HCT116 (cell line): ENCODE measurements around the gene FAM222B. TPM values are rescaled to one million over a fixed set of nuclear protein-coding genes. Genes with fewer than 3 reads are reported as not detected.

Experiments used
- ATAC-seq: fragments of 200-7000 bp; cut with Tn5 transposase; 2 replicates; pipeline ENCODE4 v1.9.1; 2020; ENCODE audit warnings: mild to moderate bottlenecking, moderate library complexity
- BruUV-seq: library from RNA; stranded (reverse); fragments of 400-500 nt; replicated peaks from 2 replicates; lab custom pipeline; 2021; lab: Mats Ljungman, UMichigan
- CTCF ChIA-PET: fragments of 300-600 bp; sonication (Branson Sonifier 250); formaldehyde crosslinking; loops from one replicate; lab custom pipeline; 2021; ENCODE audit warnings: antibody characterized with exemption; lab: Charles Lee
- POLR2A ChIA-PET: fragments of 300-600, 350-600 bp; sonication (Branson Sonifier 250); formaldehyde crosslinking; loops from one replicate; lab custom pipeline; 2021; ENCODE audit warnings: antibody characterized with exemption; lab: Charles Lee
- RAD21 ChIA-PET, 2 experiments: fragments of 300-600 bp; sonication (Branson Sonifier 250); formaldehyde crosslinking; loops; one replicate each; lab custom pipeline; 2023; ENCODE audit warnings: low total read pairs in 2 of 2; ENCODE audit not compliant: uncharacterized antibody in 2 of 2, unreplicated experiment in 2 of 2, low non-redundant PET in 1 of 2; lab: Charles Lee
- DNase-seq: peaks from one replicate; pipeline ENCODE4 v3.0.0-alpha.2; 2010; ENCODE audit warnings: low read depth, low spot score
- H2AFZ ChIP-seq: fragments of 200-600 bp; shearing (Covaris generic), sonication (generic); 2 replicates; pipeline ENCODE4 v1.6.1; 2017; ENCODE audit warnings: low read depth, mixed run types, mixed read lengths, antibody characterized with exemption, low read length; ENCODE audit not compliant: poor library complexity, severe bottlenecking
- H3K27ac ChIP-seq: 2 replicates; pipeline ENCODE4 v1.5.1; 2012; ENCODE audit warnings: low read depth, low read length
- H3K27me3 ChIP-seq: fragments of 200-600 bp; sonication (generic); 2 replicates; pipeline ENCODE4 v1.6.1; 2016; ENCODE audit warnings: mixed run types, low read length, mixed read lengths; ENCODE audit not compliant: insufficient read depth
- H3K36me3 ChIP-seq, 2 experiments: fragments of 200-500 bp in 1 of 2; fragments of 200-600 bp in 1 of 2; sonication (Bioruptor generic) in 1 of 2; sonication (generic) in 1 of 2; 2 replicates each; pipeline versions ENCODE4 v1.5.1 to v1.6.1; 2014 to 2016; ENCODE audit warnings: low read length in 2 of 2, inconsistent platforms in 1 of 2, mixed read lengths in 1 of 2, mixed run types in 1 of 2; ENCODE audit not compliant: insufficient read depth in 2 of 2, control insufficient read depth in 1 of 2
- H3K4me1 ChIP-seq, 2 experiments: fragments of 200-600 bp in 1 of 2; sonication (generic) in 1 of 2; 2 replicates each; pipeline versions ENCODE4 v1.5.1 to v1.6.1; 2012 to 2017; ENCODE audit warnings: low read length in 2 of 2, inconsistent platforms in 1 of 2, mild to moderate bottlenecking in 1 of 2, mixed read lengths in 1 of 2, mixed run types in 1 of 2, moderate library complexity in 1 of 2; ENCODE audit not compliant: insufficient read depth in 2 of 2, control insufficient read depth in 1 of 2
- H3K4me2 ChIP-seq: fragments of 200-600 bp; sonication (generic); 2 replicates; pipeline ENCODE4 v1.6.1; 2017; ENCODE audit warnings: mixed run types, low read length, mixed read lengths
- H3K4me3 ChIP-seq, 2 experiments: fragments of 200-600 bp in 1 of 2; sonication (generic) in 1 of 2; replicated peaks in 1 of 2; 2 replicates each; pipeline ENCODE4 v1.5.1; 2011 to 2016; ENCODE audit warnings: low read length in 2 of 2, control low read depth in 1 of 2, low read depth in 1 of 2, mild to moderate bottlenecking in 1 of 2, mixed read lengths in 1 of 2, mixed run types in 1 of 2
- H3K79me2 ChIP-seq: fragments of 200-600 bp; sonication (generic); 2 replicates; pipeline ENCODE4 v1.6.1; 2017; ENCODE audit warnings: mild to moderate bottlenecking, mixed run types, low read length, moderate library complexity, mixed read lengths; ENCODE audit not compliant: insufficient read depth
- H3K9ac ChIP-seq: fragments of 200-600 bp; sonication (generic); 2 replicates; pipeline ENCODE4 v1.6.1; 2016; ENCODE audit warnings: low read length, mixed read lengths
- H3K9me2 ChIP-seq: fragments of 200-600 bp; sonication (generic), shearing (Covaris generic); 2 replicates; pipeline ENCODE4 v1.6.1; 2017; ENCODE audit warnings: mixed run types, mild to moderate bottlenecking, moderate library complexity; ENCODE audit not compliant: insufficient read depth
- H3K9me3 ChIP-seq, 2 experiments: fragments of 200-500 bp in 1 of 2; fragments of 200-600 bp in 1 of 2; sonication (Bioruptor generic) in 1 of 2; sonication (generic) in 1 of 2; 2 replicates each; pipeline ENCODE4 v1.6.1; 2014 to 2017; ENCODE audit warnings: low read length in 2 of 2, mixed read lengths in 2 of 2, inconsistent platforms in 1 of 2, low read depth in 1 of 2, mild to moderate bottlenecking in 1 of 2, mixed run types in 1 of 2, moderate library complexity in 1 of 2; ENCODE audit not compliant: control insufficient read depth in 1 of 2, insufficient read depth in 1 of 2
- H4K20me1 ChIP-seq: fragments of 200-600 bp; sonication (generic), shearing (Covaris generic); 2 replicates; pipeline ENCODE4 v1.6.1; 2017; ENCODE audit warnings: mixed run types, mild to moderate bottlenecking, moderate library complexity; ENCODE audit not compliant: insufficient read depth
- EZH2phosphoT487 ChIP-seq: fragments of 200-600 bp; IDR thresholded peaks from 2 replicates; pipeline ENCODE4 v1.6.1; 2018; ENCODE audit warnings: antibody characterized with exemption, borderline replicate concordance
- FOSL1 ChIP-seq: IDR thresholded peaks from 2 replicates; pipeline ENCODE4 v1.6.1; 2012; ENCODE audit warnings: low read depth
- POLR2AphosphoS5 ChIP-seq: IDR thresholded peaks from 2 replicates; pipeline ENCODE4 v1.6.1; 2011; ENCODE audit warnings: mild to moderate bottlenecking, low read depth, low read length, moderate library complexity
- RAD21 ChIP-seq: IDR thresholded peaks from 2 replicates; pipeline ENCODE4 v1.6.1; 2012; ENCODE audit warnings: low read depth, mild to moderate bottlenecking
- intact Hi-C: fragments of 100-400 bp; cut with micrococcal nuclease; formaldehyde crosslinking; loops from 2 replicates; pipeline ENCODE4 v1.10.0; 2022
- total RNA-seq: library from RNA; stranded (reverse); gene quantifications from one replicate; pipeline ENCODE4 v1.2.1, GENCODE V29; 2021; ENCODE audit not compliant: unreplicated experiment

The FAM222B gene
- total RNA-seq, 1 experiment from 2014 or later = 22.7 TPM

GRCh38 chr17:28880572-28880945 lies 38.0 kb upstream of the FAM222B start:
- ChIA-PET POLR2A (no interaction called here), CTCF (interaction anchor here (2.4 kb wide), 1 partner anchor 117 kb away, joined by 57 read pairs; no protein-coding TSS in a partner anchor), RAD21 (interaction anchor here in 1 of 2 experiments (2.3 kb wide), 1 partner anchor 117 kb away, joined by 10 read pairs; no protein-coding TSS in a partner anchor)
- Histone ChIP-seq H3K9me3 (no peaks in the 10 kb centered on the region), H3K79me2 (no peaks in the 10 kb centered on the region), H3K27me3 (no peaks in the 10 kb centered on the region), H3K27ac (no peak overlapping the region), H3K4me2 (no peak overlapping the region), H3K4me3 (no peak overlapping the region), H3K9ac (no peak overlapping the region), H3K9me2 (no peaks in the 10 kb centered on the region), H4K20me1 (no peaks in the 10 kb centered on the region), H3K4me1 (no peaks in the 10 kb centered on the region; a peak in 1 of 4 replicates), H3K36me3 (peaks cover 0 to 5% of the 10 kb centered on the region in 2 experiments; a peak in 2 of 4 replicates), H2AFZ (no peak overlapping the region)
- intact Hi-C loops = no loop called here
- no TSS peak for BruUV-seq
- ATAC-seq (no peak), DNase-seq (no peak)
- TF ChIP-seq RAD21 (no peak), EZH2phosphoT487 (no peak)

GRCh38 chr17:28879886-28880571 lies 37.4 kb upstream of the FAM222B start:
- Histone ChIP-seq H3K4me2 (no peak overlapping the region), H3K9me2 (no peaks in the 10 kb centered on the region), H3K4me1 (no peaks in the 10 kb centered on the region; a peak in 1 of 4 replicates), H3K79me2 (no peaks in the 10 kb centered on the region), H3K27me3 (no peaks in the 10 kb centered on the region), H3K27ac (no peak overlapping the region), H4K20me1 (no peaks in the 10 kb centered on the region), H3K9me3 (no peaks in the 10 kb centered on the region), H3K36me3 (peaks cover 0 to 5% of the 10 kb centered on the region in 2 experiments; a peak in 2 of 4 replicates), H3K4me3 (no peak overlapping the region), H3K9ac (no peak overlapping the region), H2AFZ (no peak overlapping the region)
- ChIA-PET POLR2A (interaction anchor here (1.0 kb wide), 2 partner anchors 151 to 153 kb away, joined by 3 to 5 read pairs; partner anchors contain the start of gene NEK8), CTCF (interaction anchor here (1.2 to 2.4 kb wide), 4 partner anchors 13 to 152 kb away, joined by 3 to 57 read pairs (median 22); partner anchors contain the start of genes NEK8 and TLCD1), RAD21 (interaction anchor here (1.2 to 2.3 kb wide), 4 partner anchors 116 to 153 kb away, joined by 4 to 10 read pairs (median 8); partner anchors contain the start of genes NEK8 (in 1 of the 2) and TLCD1 (in 1 of the 2))
- TF ChIP-seq FOSL1 (no peak), POLR2AphosphoS5 (no peak)
- ATAC-seq (no peak), DNase-seq (no peak)
- intact Hi-C loops = loop anchor here (1.0 kb wide), 2 partner anchors 117 to 153 kb away; no protein-coding TSS in a partner anchor
- TSS peak; percentile 37 for BruUV-seq
